ENCODE data around the gene SUGCT.

Gene SUGCT

DNA sequence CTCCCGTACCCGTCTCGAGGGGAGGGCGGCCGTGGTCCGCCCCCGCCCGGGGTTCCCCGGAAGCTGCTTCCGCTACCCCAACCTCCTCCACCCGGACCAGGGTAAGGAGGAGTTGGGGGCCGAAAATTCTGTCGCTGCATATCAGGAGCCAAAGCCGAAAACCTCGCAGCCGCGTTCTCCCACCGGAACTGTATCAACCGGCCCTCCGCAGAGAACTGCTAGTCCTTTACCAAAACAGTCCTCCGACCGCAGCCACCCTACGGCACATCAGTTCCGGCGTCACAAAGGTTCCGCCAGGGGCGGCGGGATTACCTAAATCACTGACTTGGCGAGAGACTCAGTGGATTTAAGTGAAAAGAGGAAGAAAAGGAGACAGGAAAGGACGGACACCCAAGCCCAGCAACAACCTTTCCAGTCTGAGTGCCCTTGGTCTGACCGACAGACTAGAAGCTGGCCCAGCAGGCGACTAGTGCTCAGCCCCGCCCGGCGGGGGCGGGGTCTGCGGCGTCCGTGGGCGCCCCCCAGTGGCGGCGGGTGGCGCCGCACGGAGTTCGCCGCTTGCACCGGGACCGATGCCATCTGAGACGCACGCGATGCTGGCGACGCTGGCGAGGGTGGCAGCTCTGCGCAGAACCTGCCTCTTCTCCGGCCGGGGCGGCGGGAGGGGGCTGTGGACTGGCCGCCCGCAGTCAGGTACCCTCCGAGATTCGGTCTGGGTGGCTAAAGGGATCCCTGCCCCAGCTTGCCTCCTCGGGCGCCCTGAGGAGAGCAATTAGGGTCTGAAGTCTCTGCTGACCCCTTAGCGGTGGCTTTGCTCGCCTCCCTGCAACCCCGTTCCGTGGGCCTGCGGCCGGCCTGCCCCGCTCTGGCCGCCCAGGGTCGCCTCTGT, at the start of gene SUGCT, which contains the start of gene MPLKIP:
SUGCT (plus strand) TSS at position 578 of the 889 bp plus-strand sequence.
MPLKIP (minus strand) TSS at position 195 of the 889 bp plus-strand sequence; CDS start at position 140, 55 bp downstream.
- peaks cover 11% of the 10 kb centered on the region for H3K27me3 ChIP-seq (ENCODE audit: control insufficient read depth, insufficient read depth, low read length)
- H3K4me1 ChIP-seq (ENCODE audit: control insufficient read depth, insufficient read depth, low read length) = peaks cover 2% of the 10 kb centered on the region

DNA sequence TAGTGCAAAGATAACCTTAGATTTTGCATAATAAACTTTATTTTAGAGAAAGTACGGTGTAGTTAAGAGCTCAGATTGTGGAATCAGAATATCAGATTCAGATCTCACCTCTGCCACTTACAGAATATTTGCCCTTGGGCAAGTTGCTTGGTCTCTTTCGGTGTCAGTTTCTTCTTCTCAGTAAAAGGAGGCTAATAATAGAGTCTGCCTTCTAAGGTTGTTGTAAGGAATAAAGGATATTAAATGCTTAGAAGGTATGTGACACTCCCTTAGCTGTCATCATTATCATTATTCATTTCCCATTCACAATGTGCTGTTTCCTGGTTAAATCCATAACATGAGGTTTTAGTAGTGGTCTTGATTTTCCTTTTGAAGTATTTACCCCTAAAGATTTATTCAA, 42.6 kb upstream of the SUGCT start:
- Histone ChIP-seq H3K9ac (ENCODE audit: low read depth, low read length) (no peak overlapping the region), H3K4me1 (ENCODE audit: control insufficient read depth, insufficient read depth, low read length) (peaks cover 14% of the 10 kb centered on the region), H3K36me3 (ENCODE audit: control insufficient read depth, insufficient read depth, low read length) (peaks cover 17% of the 10 kb centered on the region), H3K9me3 (ENCODE audit: control insufficient read depth, insufficient read depth, low read length) (no peaks in the 10 kb centered on the region), H3K4me3 (ENCODE audit: low read depth, low read length) (no peak overlapping the region), H3K27me3 (ENCODE audit: control insufficient read depth, insufficient read depth, low read length) (no peaks in the 10 kb centered on the region)

More for the DNA sequence above, at the start of gene SUGCT, which contains the start of gene MPLKIP:
- peak within 1 kb of the TSS; percentile 90 for H3K9ac ChIP-seq (ENCODE audit: low read depth, low read length)
- peak within 1 kb of the TSS; percentile 73 for H3K4me3 ChIP-seq (ENCODE audit: low read depth, low read length)
- no peaks in the 10 kb centered on the region for H3K36me3 ChIP-seq (ENCODE audit: control insufficient read depth, insufficient read depth, low read length)
- H3K9me3 ChIP-seq (ENCODE audit: control insufficient read depth, insufficient read depth, low read length) = no peaks in the 10 kb centered on the region

GRCh38 chr7:40093631-40094350, 41.0 kb upstream of the SUGCT start:
- no peaks in the 10 kb centered on the region for H3K27me3 ChIP-seq (ENCODE audit: control insufficient read depth, insufficient read depth, low read length)
- peaks cover 14% of the 10 kb centered on the region for H3K4me1 ChIP-seq (ENCODE audit: control insufficient read depth, insufficient read depth, low read length)
- H3K9me3 ChIP-seq (ENCODE audit: control insufficient read depth, insufficient read depth, low read length) = no peaks in the 10 kb centered on the region
- H3K9ac ChIP-seq (ENCODE audit: low read depth, low read length) = no peak overlapping the region
- H3K36me3 ChIP-seq (ENCODE audit: control insufficient read depth, insufficient read depth, low read length) = peaks cover 13% of the 10 kb centered on the region
- no peak overlapping the region for H3K4me3 ChIP-seq (ENCODE audit: low read depth, low read length)

- H3K9me3 ChIP-seq (ENCODE audit: control insufficient read depth, insufficient read depth, low read length) = no peaks in the 10 kb centered on the region
- H3K27me3 ChIP-seq (ENCODE audit: control insufficient read depth, insufficient read depth, low read length) = no peaks in the 10 kb centered on the region
- peaks cover 11% of the 10 kb centered on the region for H3K36me3 ChIP-seq (ENCODE audit: control insufficient read depth, insufficient read depth, low read length)
- H3K4me1 ChIP-seq (ENCODE audit: control insufficient read depth, insufficient read depth, low read length) = peaks cover 14% of the 10 kb centered on the region
- no peak overlapping the region for H3K9ac ChIP-seq (ENCODE audit: low read depth, low read length)
- no peak overlapping the region for H3K4me3 ChIP-seq (ENCODE audit: low read depth, low read length)
Measured at GRCh38 chr7:40095230-40095629, 39.6 kb upstream of the SUGCT start.

DNA sequence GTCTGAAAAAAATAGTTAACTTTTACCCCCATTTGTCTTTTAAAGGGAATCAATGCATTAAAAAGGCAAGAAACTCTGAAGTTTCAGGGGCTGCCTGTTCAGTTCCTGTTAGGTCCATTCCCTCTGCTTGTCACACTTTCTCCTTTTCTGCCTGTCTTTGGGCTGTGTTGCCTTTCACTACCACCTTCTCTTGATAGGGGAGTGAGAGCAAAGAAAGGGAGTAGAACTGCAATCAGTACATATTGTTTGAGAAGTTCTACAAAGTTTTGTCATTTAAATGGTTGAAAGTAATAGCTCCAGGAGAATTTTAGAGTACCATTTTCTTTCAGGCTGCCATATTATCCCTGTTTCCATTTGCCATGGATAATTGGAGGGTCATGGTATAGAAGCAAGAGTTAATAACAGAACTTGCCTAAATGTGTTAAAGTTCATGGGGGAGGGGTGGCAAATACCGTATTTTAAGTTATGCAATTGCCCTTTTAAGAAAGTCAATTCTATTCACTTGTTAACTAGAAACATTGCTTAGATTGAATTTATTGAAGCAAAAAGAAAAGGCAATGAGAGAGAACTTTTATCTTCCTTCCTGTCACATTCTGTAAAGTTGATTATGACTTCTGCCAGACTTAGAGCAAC, 39.0 kb upstream of the SUGCT start:
- Histone ChIP-seq H3K9me3 (ENCODE audit: control insufficient read depth, insufficient read depth, low read length) (no peaks in the 10 kb centered on the region), H3K27me3 (ENCODE audit: control insufficient read depth, insufficient read depth, low read length) (no peaks in the 10 kb centered on the region), H3K4me3 (ENCODE audit: low read depth, low read length) (no peak overlapping the region), H3K4me1 (ENCODE audit: control insufficient read depth, insufficient read depth, low read length) (peaks cover 14% of the 10 kb centered on the region), H3K9ac (ENCODE audit: low read depth, low read length) (no peak overlapping the region), H3K36me3 (ENCODE audit: control insufficient read depth, insufficient read depth, low read length) (peaks cover 11% of the 10 kb centered on the region)

DNA sequence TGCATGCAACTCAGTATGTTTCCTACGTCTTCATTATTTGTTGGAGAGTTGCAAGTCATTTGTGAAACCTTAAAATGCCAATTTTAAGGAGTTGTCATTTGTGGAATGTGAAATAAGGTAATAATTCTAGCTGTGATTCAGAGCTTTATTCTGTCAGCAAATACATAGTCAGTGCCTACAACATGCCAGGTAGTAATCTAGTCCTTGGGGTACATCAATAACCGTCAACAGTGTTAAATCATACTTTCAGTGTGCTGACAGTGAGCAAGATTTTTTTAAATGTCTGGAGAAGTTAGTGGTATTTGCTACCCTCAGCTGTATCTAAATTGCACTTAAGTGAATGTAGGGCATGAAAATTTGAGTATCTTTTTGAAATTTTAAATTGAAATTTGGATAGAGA, 37.1 kb upstream of the SUGCT start:
- peaks cover 11% of the 10 kb centered on the region for H3K36me3 ChIP-seq (ENCODE audit: control insufficient read depth, insufficient read depth, low read length)
- peaks cover 14% of the 10 kb centered on the region for H3K4me1 ChIP-seq (ENCODE audit: control insufficient read depth, insufficient read depth, low read length)

DNA sequence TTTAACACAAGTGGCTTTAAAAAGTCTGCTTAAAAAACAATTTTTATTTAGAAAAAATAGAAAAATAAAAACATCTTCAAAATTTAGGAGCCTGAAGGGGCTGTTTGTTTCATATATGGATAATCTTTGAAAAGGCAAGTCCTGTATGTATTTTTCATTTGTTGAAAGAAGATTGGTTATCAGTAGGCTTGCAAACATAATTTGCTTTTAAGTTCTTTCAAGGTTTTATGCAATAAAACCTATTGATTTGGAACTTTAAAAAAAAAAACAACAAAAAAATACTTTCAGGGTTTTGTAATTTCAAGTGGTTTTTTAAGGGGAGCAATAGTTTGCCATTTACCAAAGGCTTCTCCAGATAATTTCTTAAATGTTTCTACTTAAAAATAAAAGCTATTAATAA, 36.0 kb upstream of the SUGCT start:
- peaks cover 7% of the 10 kb centered on the region for H3K36me3 ChIP-seq (ENCODE audit: control insufficient read depth, insufficient read depth, low read length)
- H3K27me3 ChIP-seq (ENCODE audit: control insufficient read depth, insufficient read depth, low read length) = no peaks in the 10 kb centered on the region
- no peaks in the 10 kb centered on the region for H3K9me3 ChIP-seq (ENCODE audit: control insufficient read depth, insufficient read depth, low read length)
- no peak overlapping the region for H3K4me3 ChIP-seq (ENCODE audit: low read depth, low read length)
- no peak overlapping the region for H3K9ac ChIP-seq (ENCODE audit: low read depth, low read length)
- peaks cover 14% of the 10 kb centered on the region for H3K4me1 ChIP-seq (ENCODE audit: control insufficient read depth, insufficient read depth, low read length)

More for the DNA sequence above, 37.1 kb upstream of the SUGCT start:
- H3K27me3 ChIP-seq (ENCODE audit: control insufficient read depth, insufficient read depth, low read length) = no peaks in the 10 kb centered on the region
- H3K9ac ChIP-seq (ENCODE audit: low read depth, low read length) = no peak overlapping the region
- H3K4me3 ChIP-seq (ENCODE audit: low read depth, low read length) = no peak overlapping the region
- no peaks in the 10 kb centered on the region for H3K9me3 ChIP-seq (ENCODE audit: control insufficient read depth, insufficient read depth, low read length)

- no peaks in the 10 kb centered on the region for H3K27me3 ChIP-seq (ENCODE audit: control insufficient read depth, insufficient read depth, low read length)
- no peak overlapping the region for H3K4me3 ChIP-seq (ENCODE audit: low read depth, low read length)
- no peaks in the 10 kb centered on the region for H3K36me3 ChIP-seq (ENCODE audit: control insufficient read depth, insufficient read depth, low read length)
- no peak overlapping the region for H3K9ac ChIP-seq (ENCODE audit: low read depth, low read length)
- H3K4me1 ChIP-seq (ENCODE audit: control insufficient read depth, insufficient read depth, low read length) = peaks cover 14% of the 10 kb centered on the region
- H3K9me3 ChIP-seq (ENCODE audit: control insufficient read depth, insufficient read depth, low read length) = no peaks in the 10 kb centered on the region
Measured at GRCh38 chr7:40099837-40100236, 35.0 kb upstream of the SUGCT start.

GRCh38 chr7:40101201-40101600, 33.6 kb upstream of the SUGCT start:
- Histone ChIP-seq H3K4me1 (ENCODE audit: control insufficient read depth, insufficient read depth, low read length) (peaks cover 3% of the 10 kb centered on the region), H3K27me3 (ENCODE audit: control insufficient read depth, insufficient read depth, low read length) (no peaks in the 10 kb centered on the region), H3K9ac (ENCODE audit: low read depth, low read length) (no peak overlapping the region), H3K4me3 (ENCODE audit: low read depth, low read length) (no peak overlapping the region), H3K36me3 (ENCODE audit: control insufficient read depth, insufficient read depth, low read length) (no peaks in the 10 kb centered on the region), H3K9me3 (ENCODE audit: control insufficient read depth, insufficient read depth, low read length) (no peaks in the 10 kb centered on the region)

DNA sequence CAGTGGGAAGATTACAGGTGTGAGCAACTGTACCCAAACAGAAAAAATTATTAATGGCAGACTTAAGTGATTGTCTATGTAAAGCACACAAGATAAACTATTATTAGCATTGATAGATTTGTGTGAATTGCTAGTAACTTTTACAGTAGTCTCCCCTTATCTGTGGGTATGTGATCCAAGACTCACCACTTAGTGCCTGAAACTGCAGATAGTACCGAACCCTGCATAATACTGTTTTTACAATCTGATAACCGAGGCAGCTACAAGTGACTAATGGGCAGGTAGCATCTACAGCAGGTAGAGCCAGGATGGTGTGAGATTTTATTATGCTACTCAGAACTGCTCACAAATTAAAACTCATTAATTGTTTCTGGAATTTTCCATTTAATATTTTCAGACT, 31.9 kb upstream of the SUGCT start:
- Histone ChIP-seq H3K27me3 (ENCODE audit: control insufficient read depth, insufficient read depth, low read length) (no peaks in the 10 kb centered on the region), H3K4me1 (ENCODE audit: control insufficient read depth, insufficient read depth, low read length) (no peaks in the 10 kb centered on the region), H3K9me3 (ENCODE audit: control insufficient read depth, insufficient read depth, low read length) (no peaks in the 10 kb centered on the region), H3K4me3 (ENCODE audit: low read depth, low read length) (no peak overlapping the region), H3K9ac (ENCODE audit: low read depth, low read length) (no peak overlapping the region), H3K36me3 (ENCODE audit: control insufficient read depth, insufficient read depth, low read length) (no peaks in the 10 kb centered on the region)

DNA sequence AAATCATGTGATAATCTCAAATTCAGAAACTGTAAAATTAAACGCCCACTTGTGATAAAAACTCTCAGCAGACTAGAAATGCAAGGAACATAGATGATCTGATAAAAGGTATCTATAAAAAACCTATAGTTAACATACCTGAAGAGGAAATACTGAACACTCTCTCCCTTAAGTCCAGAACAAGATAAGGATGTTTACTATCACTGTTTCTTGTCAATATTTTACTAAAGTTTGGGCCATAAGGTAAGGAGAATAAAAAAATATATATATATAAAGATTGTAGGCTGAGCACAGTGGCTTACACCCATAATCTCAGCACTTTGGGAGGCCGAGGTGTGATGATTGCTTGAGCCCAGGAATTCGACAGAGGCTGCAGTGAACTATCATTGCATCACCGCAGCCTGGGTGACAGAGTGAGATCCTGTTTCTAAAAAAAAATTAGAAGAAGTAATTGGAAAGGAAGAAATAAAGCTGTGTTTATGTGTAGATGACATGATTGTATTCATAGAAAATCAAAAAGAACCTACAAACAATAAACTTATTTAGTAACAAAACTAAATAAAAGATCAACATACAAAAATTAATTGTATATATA, 28.8 kb upstream of the SUGCT start:
- no peaks in the 10 kb centered on the region for H3K27me3 ChIP-seq (ENCODE audit: control insufficient read depth, insufficient read depth, low read length)
- H3K9ac ChIP-seq (ENCODE audit: low read depth, low read length) = no peak overlapping the region
- H3K9me3 ChIP-seq (ENCODE audit: control insufficient read depth, insufficient read depth, low read length) = no peaks in the 10 kb centered on the region
- H3K36me3 ChIP-seq (ENCODE audit: control insufficient read depth, insufficient read depth, low read length) = no peaks in the 10 kb centered on the region
- H3K4me1 ChIP-seq (ENCODE audit: control insufficient read depth, insufficient read depth, low read length) = no peaks in the 10 kb centered on the region
- no peak overlapping the region for H3K4me3 ChIP-seq (ENCODE audit: low read depth, low read length)

All from iPS-15b (cell line).